A549 treated with CORT108297 at 1 μM for 4 hours (cell line): ENCODE measurements around the gene NYAP1. TPM values are rescaled to one million over a fixed set of nuclear protein-coding genes. Genes with fewer than 3 reads are reported as not detected.

Experiments
- total RNA-seq: library from RNA; stranded (reverse); fragments of 200-300 nt; extraction: Qiagen RNA extraction; gene quantifications from 5 replicates; pipeline ENCODE4 v1.2.3, GENCODE V29; 2022

Gene NYAP1
- 1.5 to 2.4 TPM (median 2.3 TPM) in 5 replicates for total RNA-seq

DNA sequence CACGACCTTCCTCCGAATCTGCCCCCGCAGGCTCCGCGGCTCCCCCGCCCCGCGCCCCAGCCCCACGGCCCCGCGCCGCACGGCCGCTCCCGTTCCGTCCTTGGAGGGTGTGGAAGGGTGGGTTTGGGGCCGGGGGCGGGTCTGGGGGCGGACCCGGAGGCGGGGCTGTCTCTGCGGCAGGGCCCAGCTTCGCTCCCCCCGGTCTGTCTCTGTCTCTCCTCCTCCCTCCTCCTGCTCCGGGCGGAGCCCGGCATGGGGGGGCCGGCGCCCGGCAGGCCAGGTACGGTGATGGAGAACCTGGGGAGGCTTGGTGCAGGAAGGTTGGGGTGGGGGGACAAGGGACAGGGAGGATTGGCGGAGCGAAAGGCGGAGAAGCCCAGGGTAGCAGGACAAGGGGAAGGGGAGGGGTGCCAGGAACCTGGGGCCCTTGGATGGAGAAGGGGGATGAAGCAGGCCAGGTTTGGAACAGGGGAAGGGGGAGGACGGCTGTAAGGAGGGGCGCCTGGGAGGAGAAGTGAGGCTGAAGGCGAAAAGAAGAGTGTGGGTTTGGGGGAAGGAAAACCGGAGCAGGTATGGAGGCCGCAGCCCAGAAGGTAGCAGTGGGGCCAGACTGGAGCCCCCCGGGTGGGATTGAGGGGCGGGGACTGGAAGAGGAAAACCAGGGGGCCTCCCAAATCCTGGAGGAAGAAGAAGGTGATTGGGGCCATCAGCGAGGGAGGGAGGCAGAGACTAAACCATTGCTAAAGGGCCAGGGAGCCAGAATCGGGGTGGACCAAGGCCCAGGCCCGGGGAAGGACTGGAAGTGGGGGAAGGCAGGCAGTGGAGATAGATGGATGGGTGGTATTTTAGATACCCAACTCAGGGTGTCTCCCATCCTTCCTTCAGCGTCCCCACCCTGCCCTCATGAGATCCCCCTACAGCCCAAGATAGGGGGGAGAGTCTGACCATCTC, at the start of gene NYAP1:
TSS of gene NYAP1 (plus strand) at position 206 of the 951 bp plus-strand sequence. CDS start 1,385 bp downstream, outside the sequence.

DNA sequence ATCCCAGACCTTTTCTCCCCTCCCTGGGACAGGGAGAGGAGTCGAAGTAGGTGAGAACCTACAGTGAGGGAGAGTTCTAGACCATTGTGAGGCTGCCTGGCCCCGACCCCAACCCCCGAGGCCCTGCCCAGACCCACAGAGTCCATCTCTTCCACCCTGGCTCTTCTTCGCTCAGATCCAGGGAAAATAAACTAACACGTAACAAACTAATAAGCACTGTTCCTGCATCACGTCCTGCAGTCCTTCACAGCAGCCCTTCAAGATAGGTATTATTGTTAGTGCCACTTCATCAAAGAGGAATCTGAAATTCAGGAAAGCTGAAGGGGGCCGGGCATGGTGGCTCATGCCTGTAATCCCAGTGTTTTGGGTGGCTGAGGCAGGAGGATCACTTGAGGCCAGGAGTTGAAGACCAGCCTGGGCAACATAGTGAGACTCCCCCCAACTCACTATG, 19.5 kb upstream of the NYAP1 start, which contains the start of gene SPACDR:
TSS of gene SPACDR (minus strand) at position 51 of the 451 bp plus-strand sequence. CDS start 235 bp downstream, outside the sequence.

DNA sequence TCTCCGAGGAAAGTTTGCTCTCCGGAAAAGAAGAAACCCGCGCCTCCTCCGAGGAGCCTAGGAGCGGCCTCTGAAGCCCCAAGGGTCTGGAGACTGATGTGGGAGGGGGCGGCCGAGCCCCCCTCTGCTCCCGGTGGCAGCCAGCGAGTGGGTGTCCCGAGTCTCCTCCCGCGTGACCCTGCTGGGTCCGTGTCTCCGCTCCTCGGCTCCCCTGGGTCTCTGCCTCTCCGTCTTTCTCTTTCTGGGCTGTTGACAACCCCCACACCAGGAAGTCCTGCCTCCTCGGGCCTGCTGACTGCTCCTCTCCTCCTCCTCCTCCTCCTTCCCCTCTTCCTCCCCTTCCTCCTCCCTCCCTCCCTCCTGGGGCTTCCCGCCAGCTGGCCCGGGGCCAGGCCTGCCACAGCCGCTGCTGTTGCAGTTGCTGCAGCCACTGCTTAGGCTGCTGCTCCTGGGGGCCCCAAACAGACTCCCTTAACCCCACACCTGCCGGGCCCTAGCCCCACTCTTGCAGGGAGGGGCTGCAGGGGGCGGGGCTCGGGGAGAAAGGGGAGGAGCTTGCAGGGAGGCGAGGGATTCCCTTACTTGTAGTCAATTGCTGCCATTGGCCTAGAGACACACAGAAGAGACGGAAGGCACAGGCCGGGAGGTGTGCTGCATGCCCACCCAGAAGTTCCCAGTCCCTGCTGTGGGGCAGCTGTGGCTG, 4.6 kb upstream of the NYAP1 start, which contains the start of gene TSC22D4:
TSS of gene TSC22D4 (minus strand) at position 257 of the 703 bp plus-strand sequence. CDS start 1,176 bp downstream, outside the sequence.

DNA sequence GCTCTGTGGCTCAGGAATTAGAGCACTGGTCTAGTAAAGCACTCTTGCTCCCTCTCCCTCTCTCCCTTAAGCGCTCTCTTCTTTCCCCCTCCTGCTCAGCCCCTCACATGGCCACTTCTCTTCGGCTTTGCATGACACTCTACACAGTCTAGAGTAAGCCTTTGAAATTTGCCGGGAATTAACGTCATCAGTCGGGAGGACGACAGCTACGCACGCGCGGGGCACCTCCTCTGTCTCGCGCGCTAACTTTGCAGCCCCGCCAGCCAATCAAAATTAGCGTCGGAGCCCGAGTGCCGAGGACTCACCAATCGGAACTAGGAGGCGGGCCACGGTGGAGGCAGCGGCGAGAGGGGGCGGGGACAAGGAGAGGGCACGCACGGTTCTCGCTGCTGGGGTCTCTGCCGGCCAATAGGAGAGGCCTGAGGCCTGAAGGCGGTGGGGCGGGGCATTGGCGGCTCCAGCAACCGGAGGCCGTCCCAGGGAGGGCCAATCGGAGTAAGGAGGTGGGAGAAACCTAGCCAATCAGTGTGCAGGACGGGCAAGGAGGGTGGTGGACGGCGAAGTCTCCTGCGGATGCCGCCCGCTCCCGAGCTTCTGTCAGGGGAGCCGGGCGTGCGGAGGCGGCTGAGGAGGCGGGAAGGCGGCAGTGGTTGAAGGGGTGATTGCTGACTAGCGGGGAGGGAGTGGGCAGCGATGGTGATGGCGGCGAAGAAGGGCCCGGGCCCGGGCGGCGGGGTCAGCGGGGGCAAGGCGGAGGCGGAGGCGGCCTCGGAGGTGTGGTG, 55.1 kb downstream of the NYAP1 start, which contains the start of gene AGFG2:
TSS of gene AGFG2 (plus strand) at position 550 of the 782 bp plus-strand sequence. CDS start at position 694, 144 bp downstream.

Other genes starting within 250 kb of the NYAP1 start
- gene SPDYE3, start 176.2 kb upstream of the NYAP1 start, total RNA-seq = not detected in 5 replicates
- 24.2 to 37.8 TPM (median 30.9 TPM) in 5 replicates for gene PILRB, start 125.8 kb upstream of the NYAP1 start, total RNA-seq
- 3.8 to 5.9 TPM (median 5.2 TPM) in 5 replicates for gene PILRA, start 110.4 kb upstream of the NYAP1 start, total RNA-seq
- gene ZCWPW1, start 55.2 kb upstream of the NYAP1 start, total RNA-seq = 1.1 to 1.6 TPM (median 1.3 TPM) in 5 replicates
- 33.1 to 47.3 TPM (median 43.7 TPM) in 5 replicates for gene MEPCE, start 54.1 kb upstream of the NYAP1 start, total RNA-seq
- 33.7 to 59.4 TPM (median 58.3 TPM) in 5 replicates for gene PPP1R35, start 47.4 kb upstream of the NYAP1 start, total RNA-seq
- gene SPACDR, start 19.7 kb upstream of the NYAP1 start, total RNA-seq = 0.51 to 0.72 TPM (median 0.68 TPM) in 5 replicates
- 33.9 to 43.3 TPM (median 41.9 TPM) in 5 replicates for gene TSC22D4, start 4.7 kb upstream of the NYAP1 start, total RNA-seq
- 10.6 to 23.5 TPM (median 19.8 TPM) in 5 replicates for gene AGFG2, start 55.3 kb downstream of the NYAP1 start, total RNA-seq
- gene SAP25, start 90.0 kb downstream of the NYAP1 start, total RNA-seq = 0.50 to 1.3 TPM (median 0.55 TPM) in 5 replicates
- gene LRCH4, start 102.2 kb downstream of the NYAP1 start, total RNA-seq = 11.1 to 17.7 TPM (median 16.0 TPM) in 5 replicates
- gene FBXO24, start 102.4 kb downstream of the NYAP1 start, total RNA-seq = 0.15 to 0.23 TPM (median 0.21 TPM) in 5 replicates
- gene PCOLCE, start 118.4 kb downstream of the NYAP1 start, total RNA-seq = 7.2 to 12.0 TPM (median 10.4 TPM) in 5 replicates
- gene MOSPD3, start 128.6 kb downstream of the NYAP1 start, total RNA-seq = 16.0 to 21.7 TPM (median 20.6 TPM) in 5 replicates
- 1.9 to 3.4 TPM (median 2.8 TPM) in 5 replicates for gene TFR2, start 157.6 kb downstream of the NYAP1 start, total RNA-seq
- not detected in 5 replicates for gene ACTL6B, start 172.5 kb downstream of the NYAP1 start, total RNA-seq
- 168 to 270 TPM (median 258 TPM) in 5 replicates for gene GNB2, start 189.8 kb downstream of the NYAP1 start, total RNA-seq
- 11.9 to 22.9 TPM (median 22.7 TPM) in 5 replicates for gene GIGYF1, start 210.3 kb downstream of the NYAP1 start, total RNA-seq
- gene POP7, start 222.2 kb downstream of the NYAP1 start, total RNA-seq = 77.9 to 104 TPM (median 98.3 TPM) in 5 replicates
- gene EPO, start 236.5 kb downstream of the NYAP1 start, total RNA-seq = not detected in 5 replicates
- gene ZAN, start 249.7 kb downstream of the NYAP1 start, total RNA-seq = not detected in 5 replicates